Thyroid gland (tissue), 4 donors: ENCODE results near the gene SLC2A13.

Source experiments
- POLR2A ChIP-seq, 2 donors: fragments of 450-650 bp; IDR thresholded peaks; one replicate each; pipeline ENCODE4 v1.6.1; 2017; ENCODE audit warnings: antibody characterized with exemption in 2 of 2, mild to moderate bottlenecking in 2 of 2, moderate library complexity in 1 of 2
- TF ChIP-seq, protein P1 (sequence below), 6 experiments: fragments of 200-600 bp in 3 of 6; fragments of 450-650 bp in 3 of 6; sonication (generic) in 3 of 6; IDR thresholded peaks; one replicate each; pipeline ENCODE4 v1.5.1; 2016 to 2019; ENCODE audit warnings: antibody characterized with exemption in 6 of 6, mild to moderate bottlenecking in 2 of 6, inconsistent platforms in 1 of 6, moderate library complexity in 1 of 6

DNA sequence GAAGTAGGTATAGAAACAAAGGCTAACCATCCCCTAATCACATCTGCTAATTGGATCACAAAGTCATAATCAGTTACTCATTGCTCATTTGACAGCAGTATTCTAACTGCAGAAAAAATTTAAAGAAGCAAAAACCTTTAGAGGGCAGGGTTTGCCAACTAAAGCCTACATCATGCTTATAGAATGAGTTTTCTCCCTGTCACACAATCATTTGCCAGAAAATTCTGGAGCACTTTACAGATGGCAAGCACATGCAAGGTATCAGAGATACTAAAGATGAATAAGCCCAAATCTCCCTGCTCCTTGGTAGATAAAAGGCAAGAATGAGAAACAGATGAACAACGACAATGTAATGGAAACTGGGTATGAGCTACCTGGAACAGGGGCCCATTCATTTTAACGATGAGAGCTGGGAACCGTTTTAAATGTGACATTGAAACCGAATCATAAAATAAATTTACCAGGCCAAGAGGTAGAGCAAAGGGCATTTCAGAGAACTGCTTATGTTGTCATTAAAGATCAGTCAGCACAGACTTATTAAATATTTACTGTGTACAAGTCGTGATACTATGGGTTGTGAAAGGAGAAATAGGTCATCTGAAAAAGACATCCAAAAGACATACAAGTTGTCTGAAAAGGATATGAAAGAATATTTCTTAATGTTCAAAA lies 274.9 kb downstream of the SLC2A13 start:
- TF ChIP-seq, protein P1, sequence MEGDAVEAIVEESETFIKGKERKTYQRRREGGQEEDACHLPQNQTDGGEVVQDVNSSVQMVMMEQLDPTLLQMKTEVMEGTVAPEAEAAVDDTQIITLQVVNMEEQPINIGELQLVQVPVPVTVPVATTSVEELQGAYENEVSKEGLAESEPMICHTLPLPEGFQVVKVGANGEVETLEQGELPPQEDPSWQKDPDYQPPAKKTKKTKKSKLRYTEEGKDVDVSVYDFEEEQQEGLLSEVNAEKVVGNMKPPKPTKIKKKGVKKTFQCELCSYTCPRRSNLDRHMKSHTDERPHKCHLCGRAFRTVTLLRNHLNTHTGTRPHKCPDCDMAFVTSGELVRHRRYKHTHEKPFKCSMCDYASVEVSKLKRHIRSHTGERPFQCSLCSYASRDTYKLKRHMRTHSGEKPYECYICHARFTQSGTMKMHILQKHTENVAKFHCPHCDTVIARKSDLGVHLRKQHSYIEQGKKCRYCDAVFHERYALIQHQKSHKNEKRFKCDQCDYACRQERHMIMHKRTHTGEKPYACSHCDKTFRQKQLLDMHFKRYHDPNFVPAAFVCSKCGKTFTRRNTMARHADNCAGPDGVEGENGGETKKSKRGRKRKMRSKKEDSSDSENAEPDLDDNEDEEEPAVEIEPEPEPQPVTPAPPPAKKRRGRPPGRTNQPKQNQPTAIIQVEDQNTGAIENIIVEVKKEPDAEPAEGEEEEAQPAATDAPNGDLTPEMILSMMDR (IDR thresholded peaks at IDR 0.05), result no peak
- no peak for TF ChIP-seq POLR2A (IDR thresholded peaks at IDR 0.05)
